Colon (tissue), 2 donors: ENCODE data around the gene ARHGAP11B.
A peak's percentile ranks its signal among the peaks of the same experiment; 100 is the strongest.
"Not testable (repeated sequence)": the region's sequence is repeated elsewhere in the genome, so short reads cannot be mapped to it uniquely, and the experiment has no call there.

Experiments used
- FAIRE-seq: peaks from 2 replicates; lab custom pipeline; 2012; peaks lifted over from hg19 to GRCh38; lab: Jason Lieb, UNC
- donor health status: control.
- donor health status: control.

Gene ARHGAP11B

DNA sequence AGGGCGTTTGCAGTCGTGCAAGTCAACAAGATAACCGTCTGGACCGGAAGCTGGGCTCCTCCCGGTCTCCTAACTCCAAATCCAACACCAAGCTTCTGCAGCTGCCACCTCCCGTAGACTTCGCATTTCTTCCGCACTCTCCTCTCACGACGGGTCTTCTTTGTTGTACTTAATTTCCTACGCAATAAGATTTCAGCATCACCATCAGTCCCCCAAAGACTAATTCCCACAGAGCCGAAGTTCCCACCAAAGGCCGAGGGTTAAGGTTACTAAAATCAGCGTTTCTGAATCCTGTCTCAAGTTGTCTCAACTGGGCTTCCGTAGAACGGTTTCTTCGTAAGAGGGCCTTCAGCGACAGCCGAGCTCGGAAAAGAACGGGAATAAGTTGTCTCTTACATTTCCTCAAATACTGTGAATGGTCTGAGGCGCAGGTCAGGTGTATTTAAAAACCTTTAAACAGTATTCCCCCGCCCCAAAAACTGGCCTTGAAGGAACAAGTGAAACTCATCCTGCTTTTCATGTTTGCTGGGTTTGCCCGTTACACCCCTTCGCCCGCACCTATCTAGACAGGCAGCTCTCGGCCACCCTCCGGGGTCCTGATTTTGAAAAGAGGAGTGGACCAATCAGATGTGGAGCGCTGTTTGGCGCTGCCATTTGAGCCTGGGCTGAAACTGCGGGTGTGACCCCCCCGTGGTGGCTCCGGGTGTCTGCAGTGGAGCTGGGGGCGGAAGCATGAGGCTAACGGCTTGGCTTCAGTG lies at the start of gene ARHGAP11B:
ARHGAP11B (plus strand) TSS at position 693 of the 758 bp plus-strand sequence.
- FAIRE-seq: not testable (repeated sequence)

DNA sequence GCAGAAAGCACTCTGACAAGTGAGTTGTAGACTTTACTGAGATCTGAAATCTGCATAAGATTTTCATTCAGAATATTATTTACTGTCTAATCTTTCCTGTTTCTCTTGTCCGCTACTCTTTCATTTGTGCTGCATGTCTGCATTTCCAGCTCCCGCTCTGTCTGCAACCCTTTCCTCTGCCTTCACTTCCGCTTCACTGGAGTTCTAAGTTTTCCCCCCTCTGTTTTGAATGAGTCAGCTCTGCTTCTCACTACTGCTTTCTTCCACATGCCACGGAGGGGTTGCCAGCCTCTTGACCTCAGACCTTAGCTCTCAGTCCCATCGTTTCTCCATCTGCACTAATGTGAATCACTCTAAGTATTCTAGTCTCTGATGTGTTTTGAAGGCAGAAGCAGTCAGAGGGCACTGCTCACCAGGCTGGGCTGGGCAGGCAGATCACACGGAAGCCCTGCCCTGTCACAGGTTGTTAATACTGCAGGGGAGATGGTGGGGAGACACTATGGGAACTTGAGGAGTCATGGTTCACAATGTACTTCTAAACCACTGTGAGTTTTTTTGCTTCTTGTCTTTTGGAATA lies 46.4 kb upstream of the ARHGAP11B start:
- not testable (repeated sequence) for FAIRE-seq

DNA sequence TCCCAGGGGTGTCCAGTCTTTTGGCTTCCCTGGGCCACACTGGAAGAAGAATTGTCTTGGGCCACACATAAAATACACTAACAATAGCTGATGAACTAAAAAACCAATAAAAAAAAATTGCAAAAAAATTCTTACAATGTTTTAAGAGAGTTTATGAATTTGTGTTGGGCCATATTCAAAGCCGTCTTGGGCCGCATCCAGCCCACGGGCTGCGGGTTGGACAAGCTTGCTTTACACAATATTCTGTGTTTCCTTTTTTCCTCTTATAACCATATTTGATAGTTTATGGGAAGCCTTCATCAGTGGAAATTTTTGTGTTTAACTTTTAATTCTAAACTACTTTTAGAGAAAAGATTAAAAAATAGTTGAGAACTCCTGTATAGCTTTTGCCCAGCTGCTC lies 45.2 kb upstream of the ARHGAP11B start:
- FAIRE-seq: peak; percentile 18

DNA sequence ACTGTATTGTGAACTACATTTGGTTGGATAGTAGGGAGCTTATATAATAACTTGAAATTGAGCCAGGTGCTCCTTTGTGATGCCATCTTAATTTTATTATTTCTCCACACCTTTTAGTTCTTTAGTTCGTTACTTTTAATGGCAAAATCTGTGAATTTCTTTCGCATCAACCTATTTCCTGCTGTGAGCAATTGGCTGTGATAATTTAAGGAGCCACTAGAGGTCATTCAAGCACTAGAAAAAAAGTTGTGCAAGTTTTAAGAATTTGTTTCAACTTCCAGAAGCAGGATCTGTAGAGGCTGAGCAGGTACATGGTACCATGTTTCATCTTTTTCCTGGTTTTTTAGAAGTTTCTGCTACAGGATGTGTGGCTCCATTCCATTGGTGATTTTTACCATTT lies 27.0 kb upstream of the ARHGAP11B start:
- FAIRE-seq: peak; percentile 96

DNA sequence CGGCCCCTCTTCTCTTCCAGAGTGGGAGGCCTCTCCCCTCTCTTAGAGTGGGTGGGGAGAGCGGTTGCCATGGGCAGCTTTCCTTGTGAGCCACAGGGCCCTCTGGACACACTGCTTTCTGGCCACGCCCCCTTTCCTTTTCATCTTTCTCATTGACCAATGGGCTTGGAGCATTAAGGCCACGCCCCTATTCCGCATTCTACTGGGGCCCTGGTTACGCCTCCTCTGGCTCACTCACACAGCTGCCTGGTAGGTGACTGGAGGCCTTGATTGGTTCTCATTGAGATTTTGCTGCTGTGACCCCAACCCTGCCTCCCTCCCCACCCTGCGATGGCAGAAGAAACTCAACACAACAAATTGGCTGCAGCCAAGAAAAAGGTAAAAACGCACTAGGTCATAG lies 22.1 kb upstream of the ARHGAP11B start, which contains the start of gene GOLGA8H:
GOLGA8H (plus strand) TSS at position 233 of the 400 bp plus-strand sequence; CDS start at position 331, 98 bp downstream.
- FAIRE-seq: not testable (repeated sequence)

DNA sequence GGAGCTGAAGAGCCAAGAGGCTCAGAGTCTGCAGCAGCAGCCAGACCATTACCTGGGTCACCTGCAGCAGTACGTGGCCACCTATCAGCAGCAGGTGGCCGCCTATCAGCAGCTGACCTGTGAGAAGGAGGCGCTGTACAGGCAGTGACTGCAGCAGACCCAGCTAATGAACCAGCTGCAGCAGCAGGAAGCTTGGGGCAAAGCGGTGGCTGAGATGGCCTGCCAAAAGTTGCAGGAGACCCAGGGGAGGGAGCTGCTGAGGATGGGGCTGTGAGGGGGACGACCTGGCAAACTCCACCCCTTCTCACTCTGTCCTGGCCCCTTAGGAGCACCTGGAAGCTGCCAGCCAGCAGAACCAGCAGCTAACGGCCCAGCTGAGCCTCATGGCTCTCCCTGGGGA lies 13.7 kb upstream of the ARHGAP11B start:
- not testable (repeated sequence) for FAIRE-seq

DNA sequence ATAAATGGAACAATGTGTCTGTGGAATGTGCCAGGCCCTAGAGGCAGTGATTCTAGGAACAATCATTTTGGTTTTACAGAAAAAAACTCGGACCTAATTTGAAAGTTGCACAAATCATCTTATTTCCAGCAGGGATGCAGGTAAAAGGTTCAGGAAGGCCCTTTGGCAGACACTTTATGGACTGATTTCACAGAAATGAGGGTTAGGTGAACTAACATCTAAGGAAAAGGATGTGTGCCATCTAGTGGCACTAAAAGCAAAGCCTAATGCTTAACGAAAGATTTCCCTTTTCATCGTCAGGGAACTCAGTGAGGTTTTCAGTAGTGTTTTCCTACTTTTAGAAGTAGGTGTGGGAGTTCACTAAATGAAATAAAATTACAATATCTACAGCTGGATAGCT lies 4.6 kb upstream of the ARHGAP11B start:
- not testable (repeated sequence) for FAIRE-seq

DNA sequence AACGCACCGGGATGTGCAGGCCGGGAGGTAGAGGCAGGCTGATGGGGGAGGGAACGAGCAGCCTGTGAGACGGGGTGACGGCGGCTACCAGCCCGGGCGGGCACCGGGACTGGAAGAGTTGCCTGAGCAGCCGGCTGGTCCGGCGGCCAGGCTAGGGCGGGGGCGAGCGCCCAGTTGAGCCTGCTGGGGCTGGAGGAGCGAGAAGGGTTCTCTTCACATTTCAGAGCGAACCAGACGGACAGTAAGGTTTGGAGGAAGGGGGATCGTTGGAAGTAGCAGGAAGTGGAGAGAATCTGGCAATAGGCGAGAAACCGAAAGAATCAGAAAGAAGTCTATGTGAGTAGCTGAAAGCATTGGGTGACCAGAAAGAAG lies 252 bp downstream of the ARHGAP11B start:
- not testable (repeated sequence) for FAIRE-seq

DNA sequence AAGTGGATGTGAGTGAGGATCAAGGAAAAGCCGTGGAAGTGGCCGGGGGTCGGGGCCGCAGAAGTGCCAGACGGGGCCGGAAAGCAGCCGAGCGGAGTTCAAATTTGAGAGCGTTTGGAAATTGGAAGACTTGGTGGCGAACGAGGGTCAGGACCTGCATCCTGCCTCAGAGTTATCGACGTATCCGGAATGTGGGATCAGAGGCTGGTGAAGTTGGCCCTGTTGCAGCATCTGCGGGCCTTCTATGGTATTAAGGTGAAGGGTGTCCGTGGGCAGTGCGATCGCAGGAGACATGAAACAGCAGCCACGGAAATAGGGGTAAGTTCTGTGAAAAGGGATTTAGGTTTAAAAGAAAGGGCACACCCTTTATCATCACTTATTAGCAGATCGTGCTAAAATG lies 704 bp downstream of the ARHGAP11B start:
- not testable (repeated sequence) for FAIRE-seq

DNA sequence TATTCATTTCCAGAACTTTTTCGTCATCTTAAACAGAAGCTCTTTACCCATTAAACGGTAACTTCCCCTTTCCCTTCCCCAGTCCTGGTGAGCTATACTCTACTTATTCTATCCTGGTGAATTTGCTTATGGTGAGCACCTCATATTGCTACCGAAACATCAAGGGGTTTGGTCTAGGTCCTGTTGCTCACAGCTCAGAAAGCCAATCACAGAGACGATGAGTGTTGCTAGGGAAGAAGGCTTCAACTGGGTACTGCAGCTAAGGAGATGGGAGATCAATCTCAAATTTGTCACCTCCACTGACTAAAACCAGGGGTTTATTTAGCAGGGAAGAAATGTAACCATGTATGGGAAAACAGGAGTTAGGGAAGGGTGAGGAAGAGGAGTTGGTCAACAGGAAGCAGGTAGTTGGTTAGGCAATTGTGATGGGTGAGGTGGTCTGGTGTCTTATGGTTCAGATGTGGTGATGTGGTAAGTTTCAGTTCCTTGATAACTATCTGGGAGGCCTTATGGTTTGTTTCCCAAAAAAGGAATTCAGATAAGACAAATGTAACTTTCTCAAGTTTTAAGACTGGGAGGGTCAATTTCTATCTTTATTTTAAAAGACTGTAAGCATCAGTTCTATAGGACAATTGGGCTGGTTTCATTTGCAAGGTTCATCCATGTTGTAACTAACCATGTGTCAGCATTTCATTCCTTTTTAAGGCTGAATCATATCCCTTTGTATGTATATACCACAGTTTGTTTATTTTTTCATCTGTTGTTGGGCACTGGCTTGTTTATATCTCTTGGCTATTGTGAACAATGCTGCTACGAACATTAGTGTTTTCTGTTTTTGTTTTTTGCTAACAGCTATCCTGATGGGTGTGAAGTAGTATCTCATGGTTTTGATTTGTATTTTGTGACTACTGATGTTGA lies 24.3 kb downstream of the ARHGAP11B start:
- FAIRE-seq: no peak

DNA sequence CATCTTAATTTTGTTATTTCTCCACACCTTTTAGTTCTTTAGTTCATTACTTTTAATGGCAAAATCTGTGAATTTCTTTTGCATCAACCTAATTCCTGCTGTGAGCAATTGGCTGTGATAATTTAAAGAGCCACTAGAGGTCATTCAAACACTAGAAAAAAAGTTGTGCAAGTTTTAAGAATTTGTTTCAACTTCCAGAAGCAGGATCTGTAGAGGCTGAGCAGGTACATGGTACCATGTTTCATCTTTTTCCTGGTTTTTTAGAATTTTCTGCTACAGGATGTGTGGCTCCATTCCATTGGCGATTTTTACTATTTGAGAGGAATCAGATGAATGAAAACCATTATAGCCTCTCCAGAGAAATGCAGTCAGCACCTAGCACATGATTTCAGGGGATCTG lies 35.2 kb downstream of the ARHGAP11B start:
- not testable (repeated sequence) for FAIRE-seq

DNA sequence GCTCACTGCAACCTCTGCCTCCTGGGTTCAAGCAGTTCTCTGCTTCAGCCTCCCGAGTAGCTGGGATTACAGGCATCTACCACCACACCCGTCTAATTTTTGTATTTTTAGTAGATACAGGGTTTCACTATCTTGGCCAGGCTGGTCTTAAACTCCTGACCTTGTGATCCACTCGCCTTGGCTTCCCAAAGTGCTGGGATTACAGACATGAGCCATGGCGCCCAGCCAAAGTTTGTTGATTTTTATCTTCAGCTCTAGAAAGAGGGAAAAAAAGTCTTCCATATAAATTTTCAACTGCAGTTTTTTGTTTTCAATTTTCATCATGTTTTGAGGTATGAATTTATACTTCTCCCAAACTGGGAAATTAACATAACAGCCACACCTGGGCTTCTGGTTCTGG lies 43.7 kb downstream of the ARHGAP11B start:
- not testable (repeated sequence) for FAIRE-seq

DNA sequence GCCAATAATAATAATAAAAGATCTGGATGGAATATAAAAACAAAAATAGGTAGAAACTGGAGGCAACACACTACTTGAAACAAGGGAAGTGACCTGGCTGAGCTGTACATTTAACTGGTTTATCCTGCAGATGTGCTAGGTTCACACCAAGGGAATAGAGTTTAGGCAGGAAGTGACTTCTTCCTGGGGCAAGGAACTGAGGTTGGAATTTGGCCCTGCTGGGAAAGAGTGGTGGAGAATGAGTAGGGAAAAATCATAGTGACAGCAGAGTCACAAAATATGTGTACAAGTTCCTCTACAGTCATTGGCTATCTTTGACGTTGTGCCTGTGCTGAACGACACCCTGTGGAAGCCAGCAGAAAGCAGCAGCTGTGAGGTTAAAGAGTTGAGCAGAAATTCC lies 44.1 kb downstream of the ARHGAP11B start:
- FAIRE-seq: no peak

DNA sequence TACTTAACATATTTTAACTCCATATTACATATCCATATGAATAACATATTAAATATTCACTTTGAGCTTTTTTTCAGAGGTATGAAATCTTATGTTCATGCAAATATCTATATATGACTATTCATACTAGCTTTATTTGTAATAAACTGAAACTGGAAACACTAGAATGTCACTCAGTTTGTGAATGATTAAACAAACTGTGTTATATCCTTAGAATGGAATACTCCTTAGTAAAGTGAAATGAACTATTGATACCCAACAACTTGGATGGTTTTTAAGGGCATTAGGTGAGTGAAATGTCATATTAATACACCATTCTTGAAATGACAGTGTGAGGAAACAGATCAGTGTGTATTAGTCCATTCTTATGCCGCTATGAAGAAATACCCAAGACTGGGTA lies 45.4 kb downstream of the ARHGAP11B start:
- no peak for FAIRE-seq

DNA sequence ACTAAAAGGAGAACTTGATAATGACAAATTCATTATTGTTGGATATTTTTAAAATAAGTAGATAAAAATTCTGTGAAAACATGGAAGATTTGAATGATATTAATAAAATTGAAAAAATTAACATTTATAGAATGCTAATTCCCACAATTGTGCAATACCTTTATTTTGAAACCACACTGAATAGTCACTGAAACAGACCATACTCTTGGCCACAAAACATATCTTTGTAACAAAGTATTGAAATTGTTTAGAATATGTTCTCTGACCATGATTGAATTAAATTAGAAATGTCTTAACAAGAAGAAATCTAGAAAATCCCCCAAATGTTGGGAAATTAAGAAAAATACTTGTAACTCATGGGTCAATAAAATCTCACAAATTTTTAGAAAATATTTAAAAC lies 49.2 kb downstream of the ARHGAP11B start:
- no peak for FAIRE-seq

DNA sequence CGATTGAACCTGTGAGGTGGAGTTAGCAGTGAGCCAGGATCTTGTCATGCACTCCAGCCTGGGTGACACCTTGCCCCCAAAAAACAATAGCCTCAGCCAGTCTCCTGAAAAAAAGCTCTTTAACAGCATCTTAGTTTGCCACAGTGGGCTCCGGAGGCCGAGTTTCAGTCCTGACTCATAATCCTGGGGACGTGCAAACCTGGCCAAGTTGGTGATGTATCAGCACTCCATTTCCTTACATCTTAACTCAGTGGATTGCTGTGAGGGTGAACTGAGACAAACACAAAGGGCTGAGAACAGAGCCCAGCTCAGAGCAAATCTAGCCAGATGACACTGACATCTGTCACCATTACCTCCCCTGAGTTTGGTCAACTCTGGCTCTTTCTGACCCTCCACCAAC lies 50.0 kb downstream of the ARHGAP11B start:
- not testable (repeated sequence) for FAIRE-seq

DNA sequence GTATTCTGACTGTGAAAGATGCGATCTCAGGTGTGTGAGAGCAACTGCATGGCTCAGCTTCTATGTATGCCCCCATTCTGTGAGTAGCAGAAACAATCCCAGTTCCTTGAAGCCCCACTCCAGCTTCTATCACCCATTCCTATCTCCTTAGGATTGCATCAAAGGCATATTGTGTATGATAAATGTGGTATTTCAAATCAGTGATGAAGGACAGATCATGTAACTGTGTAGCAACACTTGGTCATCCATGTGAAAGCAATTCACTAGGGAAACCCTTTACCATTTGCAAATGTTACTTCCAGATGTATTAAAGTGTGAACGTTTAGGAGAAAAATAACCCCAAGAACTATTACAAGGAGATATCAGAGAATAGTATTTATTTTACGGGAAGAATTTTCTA lies 55.1 kb downstream of the ARHGAP11B start:
- FAIRE-seq: not testable (repeated sequence)

DNA sequence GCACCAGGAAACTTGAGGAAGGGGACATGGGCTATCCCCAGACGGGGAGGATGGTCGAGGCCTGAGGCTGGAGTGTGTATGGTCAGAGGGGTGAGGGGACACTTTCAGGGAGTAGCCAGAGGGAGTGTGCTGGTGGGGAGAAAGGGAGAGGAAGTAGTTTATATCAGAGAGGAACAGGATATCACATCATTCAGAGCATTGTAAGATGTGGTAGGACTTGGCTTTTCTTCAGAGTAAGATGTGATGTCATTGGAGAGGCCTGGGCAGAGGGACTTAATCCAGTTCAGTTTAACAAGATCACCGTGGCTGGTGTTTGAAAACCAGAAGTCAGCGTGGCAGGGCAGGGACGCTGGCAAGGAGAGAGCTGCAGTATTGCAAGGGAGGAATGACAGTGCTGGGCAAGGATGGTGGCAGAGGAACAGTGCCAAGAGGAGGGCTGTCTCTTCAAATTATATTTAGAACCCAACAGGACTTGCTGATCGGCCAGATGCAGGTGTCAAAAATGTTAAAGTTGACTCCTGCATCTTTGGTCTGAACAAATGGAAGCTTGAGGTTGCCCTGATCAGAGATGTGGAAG lies 59.9 kb downstream of the ARHGAP11B start:
- not testable (repeated sequence) for FAIRE-seq

DNA sequence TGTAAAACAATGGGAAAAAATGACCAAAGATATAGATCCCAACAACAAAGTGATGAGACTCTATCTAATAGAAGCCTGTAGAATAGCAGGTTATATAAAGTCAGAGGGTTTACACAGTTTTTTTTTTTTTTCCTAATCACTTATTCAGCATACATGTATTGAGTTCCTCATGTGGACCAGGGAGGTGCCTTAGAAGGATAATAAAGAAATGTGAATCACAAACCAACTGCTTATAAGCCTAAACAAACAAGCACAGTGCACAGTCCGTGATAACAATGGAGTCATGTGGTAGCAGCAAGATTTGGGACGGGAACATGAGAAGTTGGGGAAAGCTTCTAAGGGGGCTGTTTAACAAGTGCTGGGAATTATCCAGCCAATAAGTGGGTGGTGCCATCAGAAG lies 60.7 kb downstream of the ARHGAP11B start:
- FAIRE-seq: not testable (repeated sequence)
